GM12891 (cell line): ENCODE results near the gene CCDC177.
A peak's percentile ranks its signal among the peaks of the same experiment; 100 is the strongest.

Experiments
- DNase-seq: peaks from one replicate; pipeline ENCODE4 v3.0.0; 2011; ENCODE audit warnings: low spot score; ENCODE audit not compliant: insufficient read length
- FAIRE-seq: peaks from 2 replicates; lab custom pipeline; 2011; peaks lifted over from hg19 to GRCh38; lab: Jason Lieb, UNC
- PAX5 ChIP-seq: IDR thresholded peaks from 2 replicates; pipeline ENCODE4 v1.6.1; 2011; ENCODE audit warnings: low read length, moderate library complexity, mild to moderate bottlenecking; ENCODE audit not compliant: insufficient read depth, severe bottlenecking
- POLR2A ChIP-seq: IDR thresholded peaks from 2 replicates; pipeline ENCODE4 v1.6.1; 2011; ENCODE audit warnings: low read depth, low read length, control low read depth
- POLR2AphosphoS5 ChIP-seq: IDR thresholded peaks from 2 replicates; pipeline ENCODE4 v1.6.1; 2011; ENCODE audit warnings: low read depth, low read length, control low read depth
- POU2F2 ChIP-seq: IDR thresholded peaks from 2 replicates; pipeline ENCODE4 v1.6.1; 2011; ENCODE audit warnings: low read depth, mild to moderate bottlenecking, control low read depth, low read length, moderate library complexity
- SPI1 ChIP-seq: IDR thresholded peaks from 2 replicates; pipeline ENCODE4 v1.6.1; 2011; ENCODE audit warnings: low read depth, low read length, control low read depth
- TAF1 ChIP-seq: IDR thresholded peaks from 2 replicates; pipeline ENCODE4 v1.6.1; 2011; ENCODE audit warnings: low read depth, low read length, control low read depth

Gene CCDC177

DNA sequence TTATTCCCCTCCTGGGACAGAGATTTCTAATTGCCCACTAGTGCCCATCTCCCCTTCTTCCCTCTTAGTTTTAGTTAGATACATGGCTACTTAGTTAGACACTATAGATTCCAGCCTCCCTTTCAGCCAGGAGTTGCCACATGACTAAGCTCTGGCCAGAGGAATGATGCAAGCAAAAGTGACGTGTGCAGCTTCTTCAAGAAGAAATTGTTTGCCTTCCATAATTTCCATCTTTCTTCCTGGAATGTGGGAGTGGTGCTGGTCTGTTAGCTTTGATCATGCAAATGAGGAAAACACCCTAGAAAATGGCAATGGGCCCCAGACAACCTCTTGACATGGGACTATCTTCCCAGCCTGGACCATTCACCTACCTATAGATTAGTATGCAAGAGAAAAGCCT is 21.4 kb downstream of the CCDC177 start:
- DNase-seq (no peak), FAIRE-seq (no peak)
- TF ChIP-seq PAX5, result no peak
- no peak for TF ChIP-seq POLR2AphosphoS5
- no peak for TF ChIP-seq POU2F2
- TF ChIP-seq SPI1, result no peak
- TF ChIP-seq POLR2A, result no peak
- TF ChIP-seq TAF1, result no peak

DNA sequence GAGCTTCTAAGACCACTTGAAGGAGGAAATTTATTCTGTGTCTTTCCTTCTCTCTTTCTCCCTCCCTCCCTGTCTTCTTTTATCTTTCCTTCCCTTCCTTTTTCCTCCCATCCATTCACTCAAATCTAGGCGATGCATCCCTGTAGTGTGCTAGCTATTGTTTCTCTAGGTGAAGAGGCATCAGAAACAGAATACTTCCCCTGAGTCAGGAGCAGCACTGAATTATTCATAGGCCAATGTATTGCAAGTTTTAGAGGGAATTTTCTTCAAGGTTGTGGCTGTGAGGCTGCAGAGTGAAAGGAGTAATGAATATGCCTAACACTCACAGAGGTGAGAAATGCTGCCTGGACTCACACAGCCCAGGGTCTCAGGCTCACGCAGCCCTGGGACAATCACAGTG is 23.2 kb downstream of the CCDC177 start:
- TF ChIP-seq PAX5 (no peak), POLR2A (no peak), SPI1 (no peak), TAF1 (no peak), POU2F2 (no peak), POLR2AphosphoS5 (no peak)
- no peak for FAIRE-seq

DNA sequence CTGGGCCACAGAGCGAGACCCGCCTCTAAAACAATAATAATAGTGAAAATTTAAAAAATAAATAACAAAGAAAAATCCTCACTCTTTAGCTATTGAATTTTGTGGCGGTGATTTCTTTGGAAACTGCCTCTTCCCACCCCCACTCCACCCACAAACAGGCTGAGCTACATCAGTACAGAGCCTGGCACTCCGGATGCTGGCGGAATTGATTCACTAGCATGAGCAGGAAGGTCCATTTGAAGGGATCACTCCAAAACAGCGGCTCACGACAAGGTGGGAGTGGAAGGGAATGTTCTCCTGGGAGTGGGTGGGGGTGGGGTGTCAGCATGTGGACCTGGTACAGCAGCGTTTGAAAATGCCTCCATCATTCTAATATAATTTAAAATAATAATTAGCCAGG is 26.1 kb downstream of the CCDC177 start:
- DNase-seq, result no peak
- TF ChIP-seq POLR2AphosphoS5 (no peak), POU2F2 (no peak), TAF1 (no peak), PAX5 (no peak), POLR2A (no peak), SPI1 (no peak)
- no peak for FAIRE-seq

More for the DNA sequence above, 23.2 kb downstream of the CCDC177 start:
- no peak for DNase-seq

DNA sequence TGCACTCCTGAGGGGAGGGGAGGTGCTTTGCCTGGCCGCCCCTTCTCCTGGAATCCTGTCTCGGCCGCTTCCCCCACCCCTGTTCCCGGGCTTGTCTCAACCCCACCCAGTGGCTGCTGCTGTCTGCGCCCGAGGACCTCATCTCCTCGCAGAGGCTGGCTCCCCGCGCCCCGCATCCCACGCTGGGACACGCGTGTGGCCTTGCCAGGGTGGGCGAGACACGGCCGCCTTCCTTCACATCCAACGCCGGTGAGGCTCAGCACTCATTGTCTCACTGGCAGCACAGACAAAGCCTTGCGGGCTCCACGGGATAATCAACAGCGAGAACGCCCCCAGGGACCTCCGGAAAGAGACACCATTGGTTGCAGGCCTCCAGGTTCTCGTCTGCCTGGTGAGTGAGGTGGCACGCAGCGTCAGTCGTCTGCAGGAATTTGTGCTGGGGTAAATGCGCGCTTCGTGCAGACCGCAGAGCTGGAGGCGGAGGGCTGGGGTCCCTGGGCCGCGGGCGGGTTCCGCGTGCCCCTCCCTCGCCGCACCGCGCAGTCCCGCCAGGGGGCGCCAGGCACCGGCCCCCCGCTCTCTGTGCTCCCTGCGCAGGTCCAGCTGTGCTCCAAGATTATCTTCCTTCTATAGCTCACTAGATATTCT is 26.8 kb downstream of the CCDC177 start:
- FAIRE-seq (no peak), DNase-seq (peak; percentile 44)
- TF ChIP-seq POLR2AphosphoS5, result no peak
- no peak for TF ChIP-seq PAX5
- no peak for TF ChIP-seq POLR2A
- TF ChIP-seq SPI1, result no peak
- no peak for TF ChIP-seq TAF1
- TF ChIP-seq POU2F2, result no peak

DNA sequence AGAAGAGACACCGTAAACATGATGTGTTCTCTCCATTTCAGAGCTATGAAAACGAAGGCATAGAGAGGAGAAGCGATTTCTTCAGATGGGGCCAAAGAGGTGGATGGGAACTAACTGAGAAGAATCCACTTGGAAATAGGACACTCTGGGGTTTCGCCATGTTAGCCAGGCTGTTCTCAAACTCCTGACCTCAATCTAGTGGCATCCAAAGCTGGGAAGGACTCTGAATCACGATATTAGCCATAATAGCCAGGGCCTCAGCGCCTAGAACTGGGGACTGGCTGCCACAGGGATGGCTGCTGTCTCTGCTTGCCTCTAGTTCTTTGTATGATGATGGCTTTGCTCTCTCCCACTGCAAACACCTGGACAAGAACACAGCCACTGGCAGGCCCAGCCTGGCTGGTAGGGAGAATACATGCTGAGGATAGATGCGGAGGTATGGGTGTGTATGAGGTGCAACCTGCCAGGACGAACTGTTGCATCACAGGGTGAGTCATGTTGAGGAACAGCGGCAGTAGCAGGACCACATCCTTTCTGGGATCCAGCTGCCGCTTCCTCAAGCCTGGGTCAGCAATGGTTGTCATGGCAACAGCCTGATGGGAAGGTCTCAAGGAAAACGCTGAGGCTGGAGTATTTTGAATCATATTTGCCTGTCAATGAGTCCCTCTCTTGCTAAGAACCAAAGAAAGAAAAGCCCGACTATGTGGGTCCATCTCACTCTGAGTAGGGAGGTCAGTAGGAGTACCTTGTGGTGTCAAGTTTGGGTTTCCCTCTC is 31.1 kb downstream of the CCDC177 start:
- peak; percentile 69 for FAIRE-seq
- DNase-seq, result no peak
- TF ChIP-seq POLR2AphosphoS5, result no peak
- TF ChIP-seq POU2F2, result no peak
- no peak for TF ChIP-seq POLR2A
- no peak for TF ChIP-seq SPI1
- no peak for TF ChIP-seq TAF1
- TF ChIP-seq PAX5, result no peak

DNA sequence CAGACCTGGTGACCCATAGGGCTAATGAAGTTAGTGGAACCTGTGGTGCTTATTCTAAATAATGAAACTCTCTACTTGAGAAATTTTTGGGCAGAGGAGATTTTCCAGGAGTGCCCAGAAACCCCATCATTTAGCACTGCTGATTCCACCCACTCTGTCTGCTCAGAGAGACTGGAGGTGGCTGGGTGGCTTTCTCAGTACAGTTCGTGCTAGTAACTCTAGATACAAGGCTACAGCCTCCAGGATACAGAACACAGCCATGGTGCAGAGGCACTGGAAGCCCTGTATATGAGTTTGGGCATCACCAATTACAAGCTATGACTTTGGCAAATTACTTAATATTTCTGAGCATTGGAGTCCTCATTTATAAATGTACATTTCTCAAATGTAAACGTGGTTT is 32.4 kb downstream of the CCDC177 start:
- no peak for FAIRE-seq
- TF ChIP-seq POLR2AphosphoS5 (no peak), PAX5 (no peak), POLR2A (no peak), TAF1 (no peak), SPI1 (no peak), POU2F2 (no peak)

DNA sequence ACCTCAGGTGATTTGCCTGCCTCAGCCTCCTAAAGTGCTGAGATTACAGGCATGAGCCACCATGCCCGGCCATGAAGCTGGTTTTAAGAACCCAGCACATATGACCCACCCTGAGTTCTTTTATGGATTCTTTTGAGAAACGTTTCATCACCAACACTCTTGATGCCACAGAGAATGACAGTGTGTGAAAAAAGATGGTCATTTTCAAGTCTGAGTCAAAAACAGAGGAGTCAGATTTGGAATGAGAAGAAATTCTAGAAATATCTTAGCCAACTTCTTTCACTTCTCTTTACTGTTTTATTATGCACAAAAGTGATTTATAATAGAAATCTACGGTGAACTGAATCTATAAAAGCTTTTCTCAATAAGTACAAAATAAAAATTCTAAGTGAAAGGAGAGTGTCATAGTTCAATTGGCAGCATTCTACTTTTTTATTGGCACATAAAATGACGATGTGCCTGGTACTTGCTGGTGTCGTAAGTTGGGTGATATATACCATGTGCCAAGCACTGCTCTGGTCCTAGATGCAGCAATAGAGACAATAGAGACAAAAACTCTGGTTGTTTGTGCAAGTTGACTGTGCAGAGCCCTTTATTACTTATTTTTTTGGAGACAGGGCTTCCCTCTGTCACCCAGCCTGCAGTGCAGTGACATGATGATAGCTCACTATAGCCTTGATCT is 33.9 kb downstream of the CCDC177 start:
- DNase-seq (no peak), FAIRE-seq (no peak)
- TF ChIP-seq SPI1 (peak; percentile 59), POLR2AphosphoS5 (no peak)

More for the DNA sequence above, 32.4 kb downstream of the CCDC177 start:
- DNase-seq, result no peak

DNA sequence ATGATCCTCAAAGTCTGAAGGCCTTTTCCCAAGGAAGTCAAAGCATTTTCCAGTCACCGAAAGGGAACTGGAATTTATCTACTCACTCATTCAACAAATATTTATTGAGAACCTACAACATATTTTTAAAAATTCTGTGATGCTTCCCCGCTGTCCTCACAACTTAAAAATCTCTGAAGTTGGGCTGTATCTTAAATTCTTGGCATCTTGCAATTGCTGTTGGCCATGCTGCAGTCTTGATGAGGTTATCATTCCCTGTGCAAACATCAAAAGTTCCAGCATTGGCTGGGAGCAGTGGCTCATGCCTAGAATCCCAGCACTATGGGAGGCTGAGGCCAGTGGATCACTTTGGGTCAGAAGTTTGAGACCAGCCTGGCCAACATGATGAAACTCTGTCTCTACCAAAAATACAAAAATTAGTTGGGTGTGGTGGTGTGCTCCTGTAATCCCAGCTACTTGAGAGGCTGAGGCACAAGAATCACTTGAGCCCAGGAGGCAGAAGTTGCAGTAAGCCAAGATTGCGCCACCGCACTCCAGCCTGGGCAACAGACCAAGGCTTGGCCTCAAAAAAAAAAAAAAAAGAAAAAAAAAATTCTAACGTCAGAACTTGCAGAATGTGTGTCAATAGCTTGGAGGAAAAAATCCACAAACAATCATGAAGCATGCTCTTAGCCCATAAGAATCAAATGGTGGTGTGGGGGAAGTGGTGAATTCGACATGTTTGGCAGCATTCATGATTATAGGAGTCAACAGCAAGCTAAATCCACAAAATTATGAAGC is 34.9 kb downstream of the CCDC177 start:
- DNase-seq, result no peak
- FAIRE-seq, result no peak
- TF ChIP-seq POLR2A (no peak), SPI1 (no peak), POU2F2 (no peak), TAF1 (no peak), PAX5 (no peak), POLR2AphosphoS5 (no peak)

DNA sequence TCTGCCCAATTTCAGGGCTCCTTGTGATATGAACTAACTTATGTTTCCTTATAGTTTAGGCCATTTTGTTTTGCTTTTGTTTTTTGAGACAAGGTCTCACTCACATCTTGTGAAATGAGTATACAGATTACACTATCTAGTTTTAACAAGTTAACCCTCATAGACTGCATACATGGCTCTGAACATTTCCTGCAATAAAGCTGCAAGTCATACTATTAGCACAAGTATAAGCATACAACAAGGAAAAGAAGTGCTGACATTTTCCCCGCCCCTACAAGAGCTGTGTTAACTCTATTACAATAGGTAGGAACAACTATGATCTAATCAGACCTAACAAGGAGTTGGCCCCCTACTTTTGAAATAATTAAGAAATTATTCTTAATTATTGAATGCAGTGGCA is 35.9 kb downstream of the CCDC177 start:
- DNase-seq, result no peak
- no peak for FAIRE-seq
- TF ChIP-seq POU2F2, result no peak
- TF ChIP-seq TAF1, result no peak
- TF ChIP-seq PAX5, result no peak
- no peak for TF ChIP-seq POLR2A
- TF ChIP-seq SPI1, result no peak
- TF ChIP-seq POLR2AphosphoS5, result no peak
